Measurements from ENCODE around the gene PLCB3.

The PLCB3 gene

DNA sequence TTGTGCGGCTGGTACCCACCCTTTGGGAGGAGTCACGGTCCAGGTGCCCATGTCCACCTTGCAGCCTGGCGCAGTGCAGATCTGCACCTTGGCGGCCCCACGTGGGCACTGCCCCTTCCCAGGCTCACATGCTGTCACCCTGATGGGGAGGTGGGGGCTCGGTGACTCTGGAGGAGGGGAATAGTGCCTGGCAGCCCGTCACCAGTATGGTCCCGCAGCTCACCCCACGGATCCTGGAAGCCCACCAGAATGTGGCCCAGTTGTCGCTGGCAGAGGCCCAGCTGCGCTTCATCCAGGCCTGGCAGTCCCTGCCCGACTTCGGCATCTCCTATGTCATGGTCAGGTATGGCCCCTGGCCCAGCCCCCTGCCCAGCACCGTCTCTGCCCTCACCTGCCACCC lies 30.5 kb upstream of the PLCB3 start:
- DNase-seq (ENCODE audit: low read depth in 2 of 2) = no peak

DNA sequence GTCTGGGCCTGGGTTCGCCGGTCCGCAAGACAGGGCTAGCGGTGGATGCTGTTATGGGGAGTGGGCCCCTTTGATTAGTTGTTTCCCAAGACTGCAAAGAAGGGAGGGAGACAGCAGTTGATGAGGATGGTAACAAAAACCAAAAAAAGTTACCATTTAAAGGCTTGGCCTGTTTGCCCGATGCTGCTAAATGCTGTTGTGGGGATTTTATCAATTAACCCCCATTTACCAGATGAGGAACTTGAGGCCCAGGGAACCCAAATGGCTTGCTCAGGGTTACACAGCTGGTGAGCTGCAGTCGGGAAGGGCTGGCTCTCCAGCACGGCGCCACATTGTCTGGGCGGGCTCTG lies 28.7 kb upstream of the PLCB3 start:
- DNase-seq (ENCODE audit: low read depth in 2 of 2) = no peak

DNA sequence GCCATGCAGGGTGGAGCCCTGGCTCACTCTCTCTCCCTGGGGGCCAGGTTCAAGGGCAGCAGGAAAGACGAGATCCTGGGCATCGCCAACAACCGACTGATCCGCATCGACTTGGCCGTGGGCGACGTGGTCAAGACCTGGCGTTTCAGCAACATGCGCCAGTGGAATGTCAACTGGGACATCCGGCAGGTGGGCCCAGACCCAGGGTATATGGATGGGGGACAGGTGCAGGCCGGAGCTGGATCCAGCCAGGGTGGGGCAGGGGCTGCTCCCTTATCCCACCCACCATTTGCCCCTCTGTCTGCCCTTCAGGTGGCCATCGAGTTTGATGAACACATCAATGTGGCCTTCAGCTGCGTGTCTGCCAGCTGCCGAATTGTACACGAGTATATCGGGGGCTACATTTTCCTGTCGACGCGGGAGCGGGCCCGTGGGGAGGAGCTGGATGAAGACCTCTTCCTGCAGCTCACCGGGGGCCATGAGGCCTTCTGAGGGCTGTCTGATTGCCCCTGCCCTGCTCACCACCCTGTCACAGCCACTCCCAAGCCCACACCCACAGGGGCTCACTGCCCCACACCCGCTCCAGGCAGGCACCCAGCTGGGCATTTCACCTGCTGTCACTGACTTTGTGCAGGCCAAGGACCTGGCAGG lies 28.2 kb upstream of the PLCB3 start:
- no peak for DNase-seq (ENCODE audit: low read depth in 2 of 2)

DNA sequence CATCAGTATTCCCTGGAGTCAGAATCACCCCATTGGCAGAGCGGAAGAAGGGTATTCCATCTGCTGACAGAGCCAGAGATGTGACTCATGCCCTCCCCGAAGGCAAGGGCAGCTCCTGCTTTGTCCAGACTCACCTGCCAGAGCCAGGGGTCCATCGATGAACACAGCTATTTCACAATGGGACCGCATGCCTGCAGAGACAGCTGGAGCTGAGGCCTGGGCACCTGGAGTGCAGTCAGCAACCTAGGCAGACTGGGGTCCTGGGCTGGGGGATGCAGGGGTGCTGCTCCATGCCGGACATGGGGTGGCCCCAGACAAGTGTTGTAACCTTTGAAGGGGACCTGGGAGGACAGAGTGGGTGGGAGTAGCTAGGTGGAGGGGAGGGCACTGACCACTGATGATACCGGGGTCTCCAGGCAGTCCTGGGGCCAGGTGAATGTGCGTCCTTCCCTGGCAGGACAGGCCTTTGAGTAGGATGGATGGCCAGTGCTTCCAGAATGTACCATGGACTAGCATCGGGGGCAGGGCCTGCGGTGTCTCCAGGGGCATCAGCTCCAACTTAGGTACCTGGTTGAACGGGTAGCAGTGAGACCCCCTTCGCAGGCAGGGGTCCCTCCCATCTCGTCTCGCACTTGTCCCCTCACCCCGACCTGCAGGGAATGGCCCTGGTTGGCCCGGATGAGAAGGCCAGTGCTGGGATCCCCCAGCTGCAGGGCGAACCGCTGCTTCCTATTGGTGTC lies 27.0 kb upstream of the PLCB3 start:
- no peak for DNase-seq (ENCODE audit: low read depth in 2 of 2)

DNA sequence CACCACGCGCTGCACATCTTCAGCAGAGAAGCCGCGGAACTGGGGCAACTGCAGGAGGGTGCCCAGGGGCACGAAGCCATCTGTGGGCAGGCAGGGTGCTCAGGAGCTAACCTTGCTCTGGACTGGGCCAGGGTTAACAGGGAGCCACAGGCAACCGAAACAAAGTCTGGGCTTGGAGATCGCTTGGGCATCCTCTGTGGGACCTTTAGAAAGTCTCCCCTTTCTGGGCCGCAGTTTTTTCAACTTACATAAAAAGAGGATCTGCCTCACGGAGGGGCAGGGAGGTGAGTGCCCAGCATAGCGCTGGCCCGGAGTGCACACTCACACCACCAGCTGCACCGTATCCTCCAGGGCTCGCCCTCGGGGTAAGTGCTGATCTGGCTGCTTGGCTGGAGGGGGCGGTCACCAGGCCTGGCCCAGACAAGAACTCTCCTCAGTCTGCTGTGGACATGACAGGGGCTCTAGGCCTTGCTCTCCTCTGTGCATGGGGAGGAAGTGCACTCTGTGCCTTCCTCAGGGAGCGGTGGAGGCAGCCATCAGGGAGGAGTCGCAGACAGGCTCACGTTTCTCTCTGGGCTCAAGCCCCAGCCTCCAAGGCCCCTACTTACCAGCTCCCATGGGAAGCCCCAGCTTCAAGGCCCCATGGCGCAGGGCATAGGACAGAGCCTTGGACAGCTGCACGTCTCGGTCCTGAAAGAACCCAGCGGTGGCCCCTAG lies 26.3 kb upstream of the PLCB3 start:
- DNase-seq (ENCODE audit: low read depth in 2 of 2) = no peak

DNA sequence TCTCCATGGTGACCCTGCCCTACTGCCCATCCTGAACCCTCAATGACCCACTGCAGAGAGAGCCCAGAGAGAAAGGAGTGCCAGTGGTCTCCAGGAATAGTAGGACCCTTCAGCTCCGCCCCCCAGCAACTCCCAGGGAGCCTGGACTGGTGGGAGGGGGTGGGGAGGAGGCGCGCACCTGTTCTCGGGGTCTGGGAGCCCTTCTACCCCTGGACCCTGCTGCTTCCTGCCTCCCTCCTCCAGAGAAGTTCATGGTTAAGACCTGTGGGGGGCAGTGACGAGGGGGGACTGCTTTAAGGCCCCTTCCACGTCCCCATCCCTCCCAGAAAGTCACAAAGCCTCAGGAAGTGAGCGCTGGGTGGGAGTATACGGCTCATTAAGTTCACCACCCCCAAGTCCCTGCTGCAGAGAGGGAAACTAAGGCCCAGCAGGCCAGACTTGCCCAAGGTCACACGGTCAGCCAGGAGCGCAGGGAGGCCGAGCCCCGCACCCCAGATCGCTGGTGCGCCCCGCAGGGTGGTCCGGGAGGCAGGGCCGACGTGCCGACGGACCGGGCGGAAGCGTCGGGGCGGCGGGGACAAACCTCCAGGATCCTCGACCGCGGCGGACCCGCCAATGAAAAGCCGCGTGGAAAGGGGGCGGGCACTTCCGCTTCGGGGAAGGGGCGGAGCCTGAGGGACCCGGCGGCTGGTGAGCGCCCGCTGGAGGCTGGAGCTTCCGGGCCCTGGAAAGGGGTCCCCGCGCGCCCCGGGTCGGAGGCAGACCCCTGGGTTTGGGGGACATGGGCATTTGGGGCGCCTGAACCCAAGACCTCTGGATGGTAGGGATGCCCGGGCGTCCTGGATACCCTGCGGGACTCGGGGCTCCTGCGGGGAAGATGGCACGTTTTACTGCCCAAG lies 25.5 kb upstream of the PLCB3 start, which contains the start of the genes NUDT22 and TRPT1:
NUDT22 (plus strand) TSS at position 667 of the 899 bp plus-strand sequence. CDS start 379 bp downstream, outside the sequence.
TRPT1 (minus strand) TSS at position 579 of the 899 bp plus-strand sequence; CDS start at position 253, 326 bp downstream.
- peak; percentile 94 to 95 for DNase-seq (ENCODE audit: low read depth in 2 of 2)

DNA sequence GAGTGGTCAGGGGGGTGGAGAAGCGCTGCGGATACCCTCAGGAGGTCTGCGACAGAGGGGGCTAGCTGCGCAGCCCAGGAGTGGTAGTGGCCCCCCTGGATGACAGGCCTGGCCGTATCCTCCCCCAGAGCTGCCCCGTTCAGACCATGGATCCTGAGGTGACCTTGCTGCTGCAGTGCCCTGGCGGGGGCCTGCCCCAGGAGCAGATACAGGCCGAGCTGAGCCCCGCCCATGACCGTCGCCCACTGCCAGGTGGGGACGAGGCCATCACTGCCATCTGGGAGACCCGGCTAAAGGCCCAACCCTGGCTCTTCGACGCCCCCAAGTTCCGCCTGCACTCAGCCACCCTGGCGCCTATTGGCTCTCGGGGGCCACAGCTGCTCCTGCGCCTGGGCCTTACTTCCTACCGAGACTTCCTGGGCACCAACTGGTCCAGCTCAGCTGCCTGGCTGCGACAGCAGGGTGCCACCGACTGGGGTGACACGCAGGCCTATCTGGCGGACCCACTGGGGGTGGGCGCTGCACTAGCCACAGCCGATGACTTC lies 24.8 kb upstream of the PLCB3 start:
- DNase-seq (ENCODE audit: low read depth in 2 of 2) = no peak

DNA sequence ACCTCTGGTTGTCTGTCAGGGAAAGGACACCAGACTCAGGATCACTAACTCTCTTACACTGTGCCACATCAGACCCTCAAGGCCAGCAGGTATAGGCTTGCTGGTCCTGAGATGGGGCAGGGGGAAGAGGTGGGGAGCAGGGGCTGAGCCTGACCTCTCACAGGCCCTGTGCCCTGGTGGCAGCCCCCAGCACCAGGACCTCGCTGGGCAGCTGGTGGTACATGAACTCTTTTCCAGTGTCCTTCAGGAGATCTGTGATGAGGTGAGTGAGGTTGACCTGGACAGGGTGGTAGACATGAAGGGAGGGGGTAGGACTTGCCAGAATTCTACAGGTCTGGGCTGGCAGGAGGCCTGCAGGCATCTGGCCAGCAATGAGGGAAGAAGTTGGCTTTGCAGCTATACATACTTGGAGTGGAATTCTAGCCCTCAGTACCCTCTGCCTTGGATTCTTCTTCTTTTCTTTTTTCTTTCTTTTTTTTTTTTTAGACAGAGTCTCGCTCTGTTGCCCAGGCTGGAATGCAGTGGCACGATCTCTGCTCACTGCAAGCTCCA lies 23.8 kb upstream of the PLCB3 start:
- no peak for DNase-seq (ENCODE audit: low read depth in 2 of 2)

DNA sequence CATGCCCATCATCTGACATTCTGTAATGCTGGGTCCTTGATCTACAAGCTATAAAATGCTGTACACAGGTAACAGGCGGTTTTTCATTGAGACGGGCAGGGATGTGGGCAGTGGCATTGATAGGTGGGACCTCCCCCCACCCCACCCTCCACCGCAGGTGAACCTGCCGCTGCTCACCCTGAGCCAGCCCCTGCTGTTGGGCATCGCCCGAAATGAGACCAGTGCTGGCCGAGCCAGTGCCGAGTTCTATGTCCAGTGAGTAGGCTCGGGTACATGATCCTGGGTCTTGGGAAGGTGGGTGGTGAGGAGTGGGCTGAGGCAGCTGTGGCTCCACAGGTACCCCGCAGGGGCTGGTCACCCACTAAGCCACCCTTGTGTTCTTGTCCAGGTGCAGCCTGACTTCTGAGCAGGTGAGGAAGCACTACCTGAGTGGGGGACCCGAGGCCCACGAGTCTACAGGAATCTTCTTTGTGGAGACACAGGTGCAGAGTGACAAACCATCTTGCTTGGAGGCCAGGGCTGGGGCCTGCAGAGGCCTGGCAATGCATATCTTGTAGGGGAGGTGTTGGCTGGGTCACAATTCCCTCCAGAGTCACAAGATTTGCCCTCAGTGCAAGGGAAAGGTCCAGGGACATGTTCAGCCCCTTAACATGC lies 22.1 kb upstream of the PLCB3 start:
- DNase-seq (ENCODE audit: low read depth in 2 of 2) = no peak

DNA sequence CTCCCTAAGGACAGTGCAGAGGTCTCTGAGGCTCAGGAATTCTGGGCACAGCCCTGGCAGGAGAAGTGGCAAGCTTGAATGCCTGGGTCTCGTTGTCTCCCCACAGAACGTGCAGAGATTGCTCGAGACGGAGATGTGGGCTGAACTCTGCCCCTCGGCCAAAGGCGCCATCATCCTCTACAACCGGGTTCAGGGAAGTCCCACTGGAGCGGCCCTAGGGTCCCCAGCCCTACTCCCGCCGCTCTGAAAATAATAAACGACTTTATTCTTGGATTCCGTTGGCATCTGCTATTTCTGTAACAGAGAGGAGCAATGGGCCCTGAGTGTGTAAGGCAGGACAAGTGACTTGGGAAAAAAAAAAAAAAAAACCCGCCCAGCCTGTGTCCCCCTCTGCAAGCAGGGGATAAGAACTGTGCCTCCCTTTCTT lies 21.6 kb upstream of the PLCB3 start:
- DNase-seq (ENCODE audit: low read depth in 2 of 2) = no peak

DNA sequence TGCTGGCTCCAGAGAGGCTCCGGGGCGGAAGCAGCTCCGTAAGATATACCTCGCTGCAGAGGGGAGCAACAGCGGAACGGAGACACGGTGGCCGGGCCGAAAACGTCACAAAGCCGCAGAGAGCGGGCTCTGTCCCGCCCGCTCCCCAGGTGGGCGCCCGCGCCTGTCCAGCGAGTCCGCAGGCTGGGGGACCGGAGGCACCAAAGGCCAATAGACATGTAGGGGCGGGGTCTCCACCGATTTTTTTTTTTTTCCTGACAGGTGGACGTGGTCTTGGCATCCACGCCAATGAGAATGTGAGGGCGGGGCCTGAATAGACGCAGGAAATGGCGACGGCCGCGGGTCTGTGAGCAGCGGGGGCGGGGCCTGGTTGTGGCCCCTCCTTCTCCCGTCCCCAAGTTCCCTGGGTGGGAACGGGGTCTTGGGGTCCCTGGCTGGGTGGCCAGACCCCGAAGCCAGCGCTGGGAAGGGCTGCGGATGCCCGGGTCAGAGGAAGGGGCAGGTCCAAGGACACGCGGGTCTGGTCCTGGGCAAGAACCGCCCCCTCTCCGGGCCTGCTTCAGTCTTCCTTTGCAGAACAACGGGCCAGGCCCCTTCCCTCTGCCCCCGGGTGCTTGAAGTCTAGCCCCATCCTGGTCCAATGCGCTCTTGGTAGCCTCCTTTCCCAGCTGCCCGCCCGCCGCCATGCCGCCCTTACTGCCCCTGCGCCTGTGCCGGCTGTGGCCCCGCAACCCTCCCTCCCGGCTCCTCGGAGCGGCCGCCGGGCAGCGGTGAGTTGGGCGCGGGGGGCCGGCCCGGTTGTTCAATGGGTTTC lies 21.0 kb upstream of the PLCB3 start, which contains the start of gene DNAJC4:
DNAJC4 (plus strand) TSS at position 378 of the 814 bp plus-strand sequence; CDS start at position 685, 307 bp downstream.
- DNase-seq (ENCODE audit: low read depth in 2 of 2) = peak; percentile 85 to 89

DNA sequence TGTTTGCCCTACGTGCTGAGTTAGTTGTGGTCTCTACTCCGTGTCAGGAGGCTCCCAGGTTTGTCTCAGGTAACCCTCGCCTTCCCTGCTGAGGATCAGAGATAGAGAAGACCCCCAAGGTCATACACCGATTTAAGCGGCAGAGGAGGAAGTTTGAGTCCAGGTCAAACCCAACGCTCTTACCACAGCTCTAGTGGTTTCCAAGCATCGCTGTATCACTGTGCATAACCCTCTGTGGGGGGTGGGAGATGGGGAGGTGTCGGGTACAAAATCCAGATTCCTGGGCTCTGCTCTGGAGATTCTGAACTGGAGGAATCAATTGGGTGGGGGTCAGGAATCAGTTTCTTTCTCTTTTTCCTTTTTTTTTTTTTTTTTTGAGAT lies 20.4 kb upstream of the PLCB3 start:
- no peak for DNase-seq (ENCODE audit: low read depth in 2 of 2)

DNA sequence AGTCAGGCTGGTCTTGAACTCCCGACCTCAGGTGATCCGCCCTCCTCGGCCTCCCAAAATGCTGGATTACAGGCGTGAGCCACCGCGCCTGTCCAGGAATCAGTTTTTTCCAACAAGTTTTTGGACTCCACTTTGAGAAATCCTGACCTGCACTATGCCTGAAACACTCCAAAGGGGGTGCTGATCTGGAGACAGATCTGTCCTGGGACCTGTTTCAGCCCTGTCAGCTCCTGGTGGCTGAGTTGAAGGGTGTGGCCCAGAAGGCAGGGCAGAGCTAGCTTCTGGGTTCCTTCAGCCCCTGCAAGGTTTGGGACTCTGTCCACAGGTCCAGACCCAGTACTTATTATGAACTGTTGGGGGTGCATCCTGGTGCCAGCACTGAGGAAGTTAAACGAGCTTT lies 19.8 kb upstream of the PLCB3 start:
- DNase-seq (ENCODE audit: low read depth in 2 of 2) = no peak

DNA sequence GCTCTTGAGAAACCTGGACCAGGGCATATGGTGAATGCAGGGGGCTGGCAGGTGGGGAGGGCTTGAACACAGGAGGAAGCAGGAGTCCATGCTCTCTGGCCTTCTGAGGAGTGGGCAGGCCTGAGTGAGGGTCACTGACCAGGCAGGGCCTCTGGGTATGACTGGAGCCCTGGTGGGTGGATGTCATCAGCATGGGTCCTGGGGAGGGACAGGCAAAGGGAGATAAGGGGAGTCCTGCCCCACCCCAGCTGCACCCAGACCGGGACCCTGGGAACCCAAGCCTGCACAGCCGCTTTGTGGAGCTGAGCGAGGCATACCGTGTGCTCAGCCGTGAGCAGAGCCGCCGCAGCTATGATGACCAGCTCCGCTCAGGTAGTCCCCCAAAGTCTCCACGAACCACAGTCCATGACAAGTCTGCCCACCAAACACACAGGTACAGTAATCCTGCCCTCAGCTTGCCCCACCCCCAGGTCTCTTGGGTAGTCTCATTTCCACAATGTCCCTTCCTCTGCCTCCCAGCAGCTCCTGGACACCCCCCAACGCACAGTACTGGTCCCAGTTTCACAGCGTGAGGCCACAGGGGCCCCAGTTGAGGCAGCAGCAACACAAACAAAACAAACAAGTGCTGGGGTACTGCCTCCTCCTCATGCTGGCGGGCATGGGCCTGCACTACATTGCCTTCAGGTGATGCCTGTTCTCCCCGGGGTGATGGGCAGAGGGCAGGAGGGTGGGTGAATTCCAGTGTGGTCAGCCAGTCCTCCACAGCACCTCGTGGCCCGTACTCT lies 19.0 kb upstream of the PLCB3 start:
- DNase-seq (ENCODE audit: low read depth in 2 of 2) = no peak

DNA sequence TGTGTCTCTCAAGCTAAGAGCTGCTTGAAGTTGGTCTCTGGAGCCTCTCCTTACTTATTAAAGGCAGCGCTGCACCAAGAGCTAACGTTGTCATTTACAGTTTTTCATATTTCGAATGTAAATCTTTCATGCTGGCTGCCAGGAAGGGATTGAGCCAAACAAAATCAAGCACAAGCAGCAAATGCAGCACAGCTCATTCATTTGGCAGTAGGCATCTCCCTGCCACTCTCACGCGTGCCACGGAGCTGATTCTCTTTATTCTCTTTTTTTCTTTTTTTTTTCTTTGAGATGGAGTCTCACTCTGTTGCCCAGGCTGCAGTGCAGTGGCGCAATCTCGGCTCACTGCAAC lies 18.4 kb upstream of the PLCB3 start:
- no peak for DNase-seq (ENCODE audit: low read depth in 2 of 2)

DNA sequence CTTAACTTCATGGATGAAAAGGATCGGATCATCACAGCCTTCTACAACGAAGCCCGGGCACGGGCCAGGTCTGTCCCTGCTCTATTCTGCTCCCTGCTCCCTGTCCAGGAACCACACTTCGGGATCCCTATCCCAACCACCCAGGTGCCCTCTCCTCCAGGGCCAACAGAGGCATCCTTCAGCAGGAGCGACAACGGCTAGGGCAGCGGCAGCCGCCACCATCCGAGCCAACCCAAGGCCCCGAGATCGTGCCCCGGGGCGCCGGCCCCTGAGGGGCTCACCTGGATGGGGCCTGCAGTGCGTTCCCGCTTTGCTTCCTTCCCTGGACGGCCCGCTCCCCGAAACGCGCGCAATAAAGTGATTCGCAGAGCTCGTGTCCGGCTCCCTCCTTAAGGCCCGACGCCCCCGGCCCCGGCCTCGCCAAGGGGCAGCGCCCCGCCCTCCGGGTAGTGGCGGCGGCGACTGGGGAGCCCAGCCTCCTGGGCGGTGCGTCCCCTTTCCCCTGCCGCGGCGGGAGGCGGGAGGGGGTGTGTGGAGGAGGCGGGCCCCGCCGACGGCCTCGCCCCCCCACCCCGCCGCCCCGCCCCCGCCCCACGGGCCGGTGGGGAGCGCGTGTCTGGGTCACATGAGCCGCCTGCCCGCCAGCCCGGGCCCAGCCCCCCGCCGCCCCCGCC lies 17.3 kb upstream of the PLCB3 start, which contains the start of gene VEGFB:
VEGFB (plus strand) TSS at position 672 of the 674 bp plus-strand sequence. CDS start 250 bp downstream, outside the sequence.
- peak in 1 of 2 donors; percentile 66 for DNase-seq (ENCODE audit: low read depth in 2 of 2)

DNA sequence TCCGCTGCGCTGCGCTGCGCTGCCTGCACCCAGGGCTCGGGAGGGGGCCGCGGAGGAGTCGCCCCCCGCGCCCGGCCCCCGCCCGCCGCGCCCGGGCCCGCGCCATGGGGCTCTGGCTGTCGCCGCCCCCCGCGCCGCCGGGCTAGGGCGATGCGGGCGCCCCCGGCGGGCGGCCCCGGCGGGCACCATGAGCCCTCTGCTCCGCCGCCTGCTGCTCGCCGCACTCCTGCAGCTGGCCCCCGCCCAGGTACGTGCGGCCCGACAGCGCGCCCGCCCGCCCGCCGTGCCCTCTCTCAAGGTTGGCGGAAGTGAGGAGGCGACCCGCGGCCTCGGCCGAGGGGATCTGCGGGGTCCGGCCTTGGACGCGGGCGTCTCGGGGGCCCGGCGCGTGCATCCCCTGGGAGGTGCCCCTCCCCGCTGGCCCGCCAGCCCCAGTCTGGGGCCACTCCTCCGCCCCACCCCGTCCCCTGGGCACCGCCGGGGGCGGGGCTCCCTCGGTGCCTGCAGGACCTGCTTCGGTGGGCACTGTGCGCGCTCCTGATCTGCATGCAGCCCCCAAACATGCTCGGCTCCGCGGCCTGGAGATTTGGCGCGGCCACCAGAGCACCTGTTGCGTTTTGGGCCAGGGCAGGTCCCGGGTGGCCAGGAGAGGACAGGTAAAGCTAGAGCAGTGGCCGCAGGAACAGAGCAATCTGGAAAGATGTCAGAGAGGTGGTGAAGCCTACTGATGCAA lies 16.5 kb upstream of the PLCB3 start:
- no peak for DNase-seq (ENCODE audit: low read depth in 2 of 2)
